A549 (cell line): ENCODE data around the gene FAR2. TPM values are rescaled to one million over a fixed set of nuclear protein-coding genes. Genes with fewer than 3 reads are reported as not detected.
"Not testable (repeated sequence)": the region's sequence is repeated elsewhere in the genome, so short reads cannot be mapped to it uniquely, and the experiment has no call there.

Experiments used
- ATAC-seq, 2 experiments: fragments of 200-7000 bp in 1 of 2; fragments of >200 bp in 1 of 2; cut with Nextera tagmentation in 1 of 2; cut with Tn5 transposase in 1 of 2; 3 replicates each; pipeline versions ENCODE4 v1.8.0 to v1.9.1; 2018 to 2020; ENCODE audit warnings: mild to moderate bottlenecking in 1 of 2, moderate library complexity in 1 of 2
- CTCF ChIA-PET: fragments of 300-600 bp; sonication (Branson Sonifier 250); formaldehyde crosslinking; extraction: SDS; loops from one replicate; lab custom pipeline; 2021; ENCODE audit warnings: antibody characterized with exemption, inconsistent platforms; lab: Yijun Ruan, JAX
- POLR2A ChIA-PET: fragments of 350-600 bp; formaldehyde crosslinking; extraction: SDS; loops from one replicate; lab custom pipeline; 2021; ENCODE audit warnings: antibody characterized with exemption, inconsistent platforms; lab: Yijun Ruan, JAX
- DNase-seq, 2 experiments: peaks; one replicate each; pipeline versions ENCODE4 v3.0.0 to v3.0.0-alpha.2; 2011 to 2016; ENCODE audit warnings: low read depth in 1 of 2, low spot score in 1 of 2
- FAIRE-seq: peaks from 2 replicates; lab custom pipeline; 2011; peaks lifted over from hg19 to GRCh38; lab: Jason Lieb, UNC
- H3K27ac ChIP-seq, 2 experiments: fragments of >200 bp; sonication (Bioruptor Twin); formaldehyde crosslinking; 3 replicates each; pipeline ENCODE4 v1.5.1; 2016 to 2017
- H3K4me1 ChIP-seq: fragments of >200 bp; sonication (Bioruptor Twin); formaldehyde crosslinking; 3 replicates; pipeline ENCODE4 v1.6.1; 2016
- H3K4me2 ChIP-seq: fragments of >200 bp; sonication (Bioruptor Twin); formaldehyde crosslinking; 3 replicates; pipeline ENCODE4 v1.6.1; 2016
- H3K4me3 ChIP-seq: fragments of >200 bp; sonication (Bioruptor Twin); formaldehyde crosslinking; 3 replicates; pipeline ENCODE4 v1.5.1; 2016
- H3K9me3 ChIP-seq: fragments of >200 bp; sonication (Bioruptor Twin); formaldehyde crosslinking; 3 replicates; pipeline ENCODE4 v1.6.1; 2016
- EHMT2 ChIP-seq: fragments of 200-600 bp; sonication (generic); IDR thresholded peaks from 2 replicates; pipeline ENCODE4 v1.6.1; 2016; ENCODE audit warnings: antibody characterized with exemption, low read depth, mild to moderate bottlenecking, moderate library complexity
- ESRRA ChIP-seq: fragments of 150-350 bp; IDR thresholded peaks from 2 replicates; pipeline ENCODE4 v1.6.1; 2014; ENCODE audit warnings: mild to moderate bottlenecking, low read length, borderline replicate concordance
- FOSB ChIP-seq: fragments of 250-450 bp; sonication (Bioruptor Pico); IDR thresholded peaks from 2 replicates; pipeline ENCODE4 v1.5.0; 2020; ENCODE audit warnings: mild to moderate bottlenecking, moderate library complexity
- FOXS1 ChIP-seq: fragments of 250-450 bp; sonication (Bioruptor Pico); IDR thresholded peaks from 2 replicates; pipeline ENCODE4 v1.5.0; 2020; ENCODE audit warnings: mild to moderate bottlenecking, moderate library complexity
- HOXB13 ChIP-seq: fragments of 250-450 bp; sonication (Bioruptor Pico); IDR thresholded peaks from 2 replicates; pipeline ENCODE4 v1.5.0; 2020; ENCODE audit warnings: low read depth, mild to moderate bottlenecking, moderate library complexity
- JUN ChIP-seq, 2 experiments: fragments of >200 bp; sonication (Bioruptor Twin); formaldehyde crosslinking; IDR thresholded peaks; 2 replicates in 1 of 2; 3 replicates in 1 of 2; pipeline ENCODE4 v1.6.1; 2016 to 2017
- MAZ ChIP-seq: fragments of 150-350 bp; IDR thresholded peaks from 2 replicates; pipeline ENCODE4 v1.6.1; 2014; ENCODE audit warnings: antibody characterized with exemption, low read depth, low read length, borderline replicate concordance
- NFE2L2 ChIP-seq: fragments of 150-350 bp; conservative IDR thresholded peaks from 2 replicates; pipeline ENCODE4 v1.6.1; 2014; ENCODE audit warnings: low read length
- RCOR1 ChIP-seq: fragments of 150-350 bp; IDR thresholded peaks from 2 replicates; pipeline ENCODE4 v1.6.1; 2014; ENCODE audit warnings: antibody characterized with exemption, low read length, low read depth
- SREBF2 ChIP-seq: fragments of 450-650 bp; IDR thresholded peaks from 2 replicates; pipeline ENCODE4 v1.6.1; 2014; ENCODE audit warnings: mild to moderate bottlenecking, moderate library complexity
- TFCP2L1 ChIP-seq: fragments of 250-450 bp; sonication (Bioruptor Pico); IDR thresholded peaks from 2 replicates; pipeline ENCODE4 v1.5.0; 2021; ENCODE audit warnings: mild to moderate bottlenecking
- ZSCAN20 ChIP-seq: fragments of 250-450 bp; sonication (Bioruptor Pico); IDR thresholded peaks from 2 replicates; pipeline ENCODE4 v1.8.0; 2022; ENCODE audit warnings: mild to moderate bottlenecking, moderate library complexity
- WGBS: methylation state at CpG from one replicate; pipeline ENCODE4 v1.1.6; 2017; ENCODE audit errors: missing lambda C conversion rate; 5-methylcytosine and 5-hydroxymethylcytosine counted together
- polyA plus RNA-seq, 4 experiments: library from polyadenylated mRNA; depleted of rRNA in 3 of 4; stranded (reverse); fragments of >200 nt; fragmentation: RNase III in 1 of 4; extraction: RNeasy Plus Mini Kit Qiagen cat#74134 plus additional on column Dnase treatment in 1 of 4; gene quantifications; 2 replicates in 3 of 4; 3 replicates in 1 of 4; pipeline ENCODE4 v1.2.3, GENCODE V29; 2011 to 2017
- TF ChIP-seq, protein P1 (sequence below): fragments of 250-450 bp; sonication (Bioruptor Pico); IDR thresholded peaks from 2 replicates; pipeline ENCODE4 v1.5.0; 2021; ENCODE audit warnings: mild to moderate bottlenecking, moderate library complexity, borderline replicate concordance
- TF ChIP-seq, protein P2 (sequence below): fragments of 450-650 bp; IDR thresholded peaks from 2 replicates; pipeline ENCODE4 v1.6.1; 2014; ENCODE audit warnings: antibody characterized with exemption

FAR2 gene
- polyA plus RNA-seq, 2 of the 4 experiments (the other 2 are of a cell fraction): 0.06 TPM; not detected in 1

DNA sequence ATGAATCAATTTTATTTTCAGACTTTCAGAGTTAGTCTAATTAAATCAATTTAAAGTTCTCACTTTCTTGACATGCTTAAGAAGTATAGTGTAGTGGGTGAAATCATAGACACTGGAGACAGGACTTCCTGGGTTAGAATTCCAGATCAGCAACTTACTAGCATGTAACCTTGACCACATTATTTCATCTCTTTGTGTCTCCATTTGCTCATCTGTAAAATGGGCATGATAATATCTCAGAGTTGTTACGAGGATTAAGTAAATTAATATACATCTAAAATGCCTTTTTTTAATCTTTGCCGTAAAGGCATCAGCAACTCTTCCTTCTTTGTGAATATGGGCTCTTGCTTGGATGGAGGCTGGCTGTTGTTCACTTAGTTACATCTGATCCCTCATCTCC is 233.2 kb downstream of the FAR2 start:
- WGBS: 91% methylated on average over 2 of the region's 2 CpGs
- TF ChIP-seq FOXS1 (CRISPR knock-in tag): no peak
- TF ChIP-seq, protein P1, sequence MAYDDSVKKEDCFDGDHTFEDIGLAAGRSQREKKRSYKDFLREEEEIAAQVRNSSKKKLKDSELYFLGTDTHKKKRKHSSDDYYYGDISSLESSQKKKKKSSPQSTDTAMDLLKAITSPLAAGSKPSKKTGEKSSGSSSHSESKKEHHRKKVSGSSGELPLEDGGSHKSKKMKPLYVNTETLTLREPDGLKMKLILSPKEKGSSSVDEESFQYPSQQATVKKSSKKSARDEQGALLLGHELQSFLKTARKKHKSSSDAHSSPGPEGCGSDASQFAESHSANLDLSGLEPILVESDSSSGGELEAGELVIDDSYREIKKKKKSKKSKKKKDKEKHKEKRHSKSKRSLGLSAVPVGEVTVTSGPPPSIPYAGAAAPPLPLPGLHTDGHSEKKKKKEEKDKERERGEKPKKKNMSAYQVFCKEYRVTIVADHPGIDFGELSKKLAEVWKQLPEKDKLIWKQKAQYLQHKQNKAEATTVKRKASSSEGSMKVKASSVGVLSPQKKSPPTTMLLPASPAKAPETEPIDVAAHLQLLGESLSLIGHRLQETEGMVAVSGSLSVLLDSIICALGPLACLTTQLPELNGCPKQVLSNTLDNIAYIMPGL (CRISPR knock-in tag): no peak
- TF ChIP-seq NFE2L2: no peak
- no peak for TF ChIP-seq ZSCAN20 (CRISPR knock-in tag)
- no peak for TF ChIP-seq TFCP2L1 (CRISPR knock-in tag)
- TF ChIP-seq HOXB13 (CRISPR knock-in tag): no peak
- TF ChIP-seq, protein P2, sequence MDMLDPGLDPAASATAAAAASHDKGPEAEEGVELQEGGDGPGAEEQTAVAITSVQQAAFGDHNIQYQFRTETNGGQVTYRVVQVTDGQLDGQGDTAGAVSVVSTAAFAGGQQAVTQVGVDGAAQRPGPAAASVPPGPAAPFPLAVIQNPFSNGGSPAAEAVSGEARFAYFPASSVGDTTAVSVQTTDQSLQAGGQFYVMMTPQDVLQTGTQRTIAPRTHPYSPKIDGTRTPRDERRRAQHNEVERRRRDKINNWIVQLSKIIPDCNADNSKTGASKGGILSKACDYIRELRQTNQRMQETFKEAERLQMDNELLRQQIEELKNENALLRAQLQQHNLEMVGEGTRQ: no peak
- no peak for TF ChIP-seq ESRRA
- TF ChIP-seq MAZ: no peak
- TF ChIP-seq JUN (IDR thresholded peaks at IDR 0.05): no peak
- no peak for TF ChIP-seq EHMT2
- no peak for TF ChIP-seq RCOR1
- TF ChIP-seq FOSB (CRISPR knock-in tag): no peak
- TF ChIP-seq SREBF2: no peak
- FAIRE-seq (no peak), ATAC-seq (no peak), DNase-seq (no peak)
- CTCF ChIA-PET: no interaction called here
- H3K27ac ChIP-seq: no peak overlapping the region
- H3K4me3 ChIP-seq: no peak overlapping the region
- no peaks in the 10 kb centered on the region for H3K9me3 ChIP-seq
- POLR2A ChIA-PET: no interaction called here
- peak overlapping the region; percentile 75 for H3K4me2 ChIP-seq
- H3K4me1 ChIP-seq: peaks cover 11% of the 10 kb centered on the region; the same call in 2 of the 3 replicates

DNA sequence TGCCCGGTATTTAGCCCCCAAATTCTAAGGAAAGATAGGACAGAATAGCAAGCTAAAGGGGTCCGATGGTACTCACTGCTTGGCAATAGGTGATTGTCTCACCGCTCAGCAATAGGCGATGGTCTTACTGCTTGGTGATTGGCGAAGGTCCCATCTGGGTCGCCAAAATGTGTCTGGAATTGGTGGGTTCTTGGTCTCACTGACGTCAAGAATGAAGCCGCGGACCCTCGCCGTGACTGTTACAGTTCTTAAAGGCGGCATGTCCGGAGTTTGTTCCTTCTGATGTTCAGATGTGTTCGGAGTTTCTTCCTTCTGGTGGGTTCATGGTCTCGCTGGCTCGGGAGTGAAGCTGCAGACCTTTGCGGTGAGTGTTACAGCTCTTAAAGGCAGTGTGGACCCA is 236.1 kb downstream of the FAR2 start:
- 75% methylated on average over 17 of the region's 17 CpGs for WGBS
- ATAC-seq, H3K4me1 ChIP-seq, H3K4me2 ChIP-seq, H3K9me3 ChIP-seq, H3K27ac ChIP-seq, POLR2A ChIA-PET, H3K4me3 ChIP-seq, FAIRE-seq, CTCF ChIA-PET, DNase-seq: not testable (repeated sequence)

Other genes with a start within 250 kb of the FAR2 start
- 60.0 and 69.3 TPM in 2 replicates for gene ERGIC2, start 231.9 kb downstream of the FAR2 start, polyA plus RNA-seq (2011; rRNA removed)
- 94.1 to 100 TPM (median 94.4 TPM) in 3 replicates for gene ERGIC2, start 231.9 kb downstream of the FAR2 start, polyA plus RNA-seq (2017; fragmentation: RNase III; extraction: RNeasy Plus Mini Kit Qiagen cat#74134 plus additional on column Dnase treatment)